Activated CD8-positive, alpha-beta memory T cell treated with anti-CD3 and anti-CD28 coated beads, Interleukin-2, amount 10 ng/mL, durations not matched to agents 7 days and 5 days (primary cell): ENCODE data around the gene DLG1. TPM values are rescaled to one million over a fixed set of nuclear protein-coding genes. Genes with fewer than 3 reads are reported as not detected.

Experiments
- ATAC-seq: fragments of 150-1000 bp; cut with Tn5 transposase; one replicate; pipeline ENCODE4 v1.10.0; 2021; ENCODE audit warnings: moderate library complexity
- CTCF ChIA-PET: fragments of 350-600 bp; sonication (Branson Sonifier 250); formaldehyde crosslinking; loops from one replicate; lab custom pipeline; 2021; ENCODE audit warnings: antibody characterized with exemption; lab: Charles Lee
- DNase-seq: peaks from one replicate; pipeline ENCODE4 v3.0.0-alpha.2; 2020
- H3K27ac Mint-ChIP-seq: one replicate; pipeline ENCODE4 v1.8.0; 2021; ENCODE audit warnings: mild to moderate bottlenecking, mixed read lengths
- H3K27me3 Mint-ChIP-seq: one replicate; pipeline ENCODE4 v1.8.0; 2021; ENCODE audit warnings: mixed read lengths
- H3K36me3 Mint-ChIP-seq: one replicate; pipeline ENCODE4 v1.8.0; 2021; ENCODE audit warnings: mild to moderate bottlenecking, mixed read lengths
- H3K4me1 Mint-ChIP-seq: one replicate; pipeline ENCODE4 v1.8.0; 2021; ENCODE audit warnings: mixed read lengths
- H3K4me3 Mint-ChIP-seq: one replicate; pipeline ENCODE4 v1.8.0; 2021; ENCODE audit warnings: mild to moderate bottlenecking, moderate library complexity, mixed read lengths
- H3K9me3 Mint-ChIP-seq: one replicate; pipeline ENCODE4 v1.8.0; 2022; ENCODE audit warnings: low read depth, mixed read lengths
- total RNA-seq, 2 experiments: library from RNA; stranded (reverse); gene quantifications; one replicate each; pipeline ENCODE4 v1.2.3, GENCODE V29; 2021

Gene DLG1
- total RNA-seq, 2 experiments from 2014 or later, result 62.0 to 80.3 TPM

DNA sequence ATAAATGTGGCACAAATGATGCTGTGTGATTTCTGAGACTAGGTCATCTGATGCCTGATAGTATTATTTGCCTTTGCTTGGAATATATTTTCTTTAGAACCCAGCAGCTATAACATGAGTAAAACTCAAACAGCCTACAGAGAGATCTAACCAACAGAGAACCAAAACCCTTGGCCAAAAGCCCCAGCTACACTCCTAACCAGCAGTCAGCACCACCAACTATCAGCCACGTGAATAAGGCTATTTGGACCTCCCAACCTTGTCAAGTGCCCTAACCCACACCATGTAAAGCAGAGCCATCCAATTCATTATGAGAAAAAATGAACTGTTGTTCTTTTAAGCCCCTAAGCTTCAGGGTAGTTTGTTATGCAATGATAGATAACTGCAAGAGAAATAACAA is 154.2 kb downstream of the DLG1 start:
- Mint-ChIP-seq H3K9me3 (peaks cover 3% of the 10 kb centered on the region), H3K36me3 (peaks cover 30% of the 10 kb centered on the region), H3K4me1 (peaks cover 2% of the 10 kb centered on the region), H3K4me3 (no peak overlapping the region), H3K27ac (no peak overlapping the region), H3K27me3 (no peaks in the 10 kb centered on the region)
- CTCF ChIA-PET, result no interaction called here
- DNase-seq (no peak), ATAC-seq (no peak)

- Mint-ChIP-seq H3K4me1 (no peaks in the 10 kb centered on the region), H3K27ac (no peak overlapping the region), H3K36me3 (peaks cover 44% of the 10 kb centered on the region), H3K27me3 (no peaks in the 10 kb centered on the region), H3K4me3 (no peak overlapping the region), H3K9me3 (peaks cover 11% of the 10 kb centered on the region)
- DNase-seq, result no peak
- CTCF ChIA-PET, result no interaction called here
- no peak for ATAC-seq
Observed at GRCh38 chr3:197139586-197139985, 158.8 kb downstream of the DLG1 start.

DNA sequence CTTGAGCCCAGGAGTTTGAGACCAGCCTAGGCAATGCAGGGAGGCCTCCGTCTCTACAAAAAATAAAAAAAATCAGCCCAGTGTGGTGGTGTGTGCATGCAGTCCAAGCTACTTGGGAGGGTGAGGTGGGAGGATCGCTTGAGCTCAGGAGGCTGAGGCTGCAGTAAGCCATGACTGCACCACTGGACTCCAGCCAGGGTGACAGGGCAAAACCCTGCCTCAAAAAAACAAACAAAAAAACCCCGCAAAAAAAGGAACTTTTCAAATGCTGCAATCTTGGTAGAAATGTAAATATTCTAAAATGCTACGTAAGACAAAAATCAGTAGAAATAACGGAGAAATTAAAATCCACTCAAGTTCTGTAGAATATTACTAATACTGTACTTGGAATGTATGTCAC is 160.7 kb downstream of the DLG1 start:
- peaks cover 14% of the 10 kb centered on the region for H3K9me3 Mint-ChIP-seq
- CTCF ChIA-PET, result no interaction called here
- ATAC-seq (no peak), DNase-seq (no peak)
- H3K27me3 Mint-ChIP-seq, result no peaks in the 10 kb centered on the region
- no peak overlapping the region for H3K27ac Mint-ChIP-seq
- H3K36me3 Mint-ChIP-seq, result peaks cover 55% of the 10 kb centered on the region
- H3K4me1 Mint-ChIP-seq, result peaks cover 3% of the 10 kb centered on the region
- no peak overlapping the region for H3K4me3 Mint-ChIP-seq

DNA sequence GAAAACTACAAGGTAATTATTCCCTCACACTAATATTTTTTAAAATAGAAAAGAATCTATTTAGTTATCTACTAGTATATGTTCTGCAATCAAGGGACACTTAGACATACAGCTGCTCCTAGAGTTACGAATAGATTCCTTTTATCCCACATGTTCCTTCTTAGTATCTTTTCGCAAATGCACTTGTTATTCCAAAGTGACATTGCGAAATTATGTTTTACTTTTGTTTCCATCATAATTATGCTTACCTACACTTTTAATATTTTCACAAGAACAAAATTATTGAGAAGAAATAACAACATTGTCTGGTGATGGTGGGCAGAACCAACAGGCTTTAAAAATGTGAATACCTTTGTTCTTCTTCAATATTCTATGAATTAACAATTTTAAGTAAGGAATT is 161.7 kb downstream of the DLG1 start:
- DNase-seq, result no peak
- Mint-ChIP-seq H3K27ac (no peak overlapping the region), H3K4me3 (no peak overlapping the region), H3K4me1 (peaks cover 3% of the 10 kb centered on the region), H3K36me3 (peaks cover 59% of the 10 kb centered on the region), H3K27me3 (no peaks in the 10 kb centered on the region), H3K9me3 (peaks cover 14% of the 10 kb centered on the region)
- CTCF ChIA-PET, result no interaction called here
- ATAC-seq, result no peak

DNA sequence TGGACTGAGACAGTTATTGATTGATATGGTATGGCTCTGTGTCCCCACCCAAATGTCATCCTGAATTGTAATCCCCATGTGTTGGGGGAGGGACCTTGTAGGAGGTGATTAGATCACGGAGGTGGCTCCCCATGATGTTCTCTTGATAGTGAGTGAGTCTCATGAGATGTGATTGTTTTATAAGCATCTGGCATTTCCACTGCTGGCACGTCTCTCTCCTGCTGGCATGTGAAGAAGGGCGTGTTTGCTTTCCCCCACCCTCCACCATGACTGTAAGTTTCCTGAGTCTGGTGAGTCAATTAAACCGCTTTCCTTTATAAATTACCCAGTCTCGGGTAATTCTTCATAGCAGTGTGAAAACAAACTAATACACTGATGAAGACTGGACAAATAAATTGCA is 163.2 kb downstream of the DLG1 start:
- CTCF ChIA-PET, result no interaction called here
- peaks cover 14% of the 10 kb centered on the region for H3K9me3 Mint-ChIP-seq
- no peak for DNase-seq

DNA sequence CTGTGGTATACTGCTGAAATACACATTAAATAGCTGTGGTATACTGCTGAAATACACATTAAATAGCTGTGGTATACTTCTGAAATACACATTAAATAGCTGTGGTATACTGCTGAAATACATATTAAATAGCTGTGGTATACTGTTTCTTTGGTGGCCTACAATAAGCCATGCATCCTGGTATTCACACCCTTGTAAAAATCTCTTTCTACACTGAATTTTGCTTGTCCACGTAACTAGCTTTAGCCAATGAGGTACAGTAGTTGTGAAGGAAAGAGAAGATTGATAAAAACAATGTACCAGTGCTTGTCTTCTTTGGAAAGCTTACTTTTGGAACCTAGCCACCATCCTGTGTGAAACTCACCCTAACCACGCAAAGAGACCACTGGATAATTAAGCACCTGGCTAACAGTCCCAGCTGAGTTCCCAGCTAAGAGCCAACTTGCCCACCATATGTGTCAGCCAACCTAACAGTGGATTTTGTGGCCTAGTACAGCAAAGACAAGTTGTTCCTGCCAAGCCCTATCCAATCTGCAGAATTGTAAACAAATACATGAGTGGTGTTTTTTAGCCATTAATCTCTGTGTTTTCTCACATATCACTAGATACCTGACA is 165.4 kb downstream of the DLG1 start:
- H3K4me1 Mint-ChIP-seq, result peaks cover 3% of the 10 kb centered on the region
- DNase-seq (no peak), ATAC-seq (no peak)
- no peak overlapping the region for H3K4me3 Mint-ChIP-seq
- H3K9me3 Mint-ChIP-seq, result peaks cover 14% of the 10 kb centered on the region
- peaks cover 62% of the 10 kb centered on the region for H3K36me3 Mint-ChIP-seq
- no peak overlapping the region for H3K27ac Mint-ChIP-seq
- H3K27me3 Mint-ChIP-seq, result no peaks in the 10 kb centered on the region
- CTCF ChIA-PET, result no interaction called here

More for the DNA sequence above, 163.2 kb downstream of the DLG1 start:
- H3K4me1 Mint-ChIP-seq, result peaks cover 3% of the 10 kb centered on the region
- H3K27me3 Mint-ChIP-seq, result no peaks in the 10 kb centered on the region
- peaks cover 60% of the 10 kb centered on the region for H3K36me3 Mint-ChIP-seq
- no peak for ATAC-seq
- H3K27ac Mint-ChIP-seq, result no peak overlapping the region
- no peak overlapping the region for H3K4me3 Mint-ChIP-seq

GRCh38 chr3:197125636-197126035 is 172.8 kb downstream of the DLG1 start:
- Mint-ChIP-seq H3K27me3 (no peaks in the 10 kb centered on the region), H3K27ac (no peak overlapping the region), H3K4me1 (peaks cover 2% of the 10 kb centered on the region), H3K4me3 (no peak overlapping the region), H3K36me3 (peaks cover 25% of the 10 kb centered on the region), H3K9me3 (no peaks in the 10 kb centered on the region)
- DNase-seq (no peak), ATAC-seq (no peak)
- CTCF ChIA-PET, result no interaction called here

- Mint-ChIP-seq H3K4me1 (peaks cover 2% of the 10 kb centered on the region), H3K9me3 (no peaks in the 10 kb centered on the region), H3K27ac (no peak overlapping the region), H3K27me3 (no peaks in the 10 kb centered on the region), H3K4me3 (no peak overlapping the region), H3K36me3 (peaks cover 21% of the 10 kb centered on the region)
- DNase-seq, result no peak
- no peak for ATAC-seq
- CTCF ChIA-PET, result no interaction called here
Observed at GRCh38 chr3:197124713-197125112, 173.7 kb downstream of the DLG1 start.

GRCh38 chr3:197122394-197122793 is 176.0 kb downstream of the DLG1 start:
- no peak for DNase-seq
- peaks cover 10% of the 10 kb centered on the region for H3K36me3 Mint-ChIP-seq
- H3K4me3 Mint-ChIP-seq, result no peak overlapping the region
- H3K4me1 Mint-ChIP-seq, result peaks cover 2% of the 10 kb centered on the region
- H3K9me3 Mint-ChIP-seq, result no peaks in the 10 kb centered on the region
- no peak overlapping the region for H3K27ac Mint-ChIP-seq
- H3K27me3 Mint-ChIP-seq, result no peaks in the 10 kb centered on the region
- CTCF ChIA-PET, result no interaction called here
- ATAC-seq, result no peak

DNA sequence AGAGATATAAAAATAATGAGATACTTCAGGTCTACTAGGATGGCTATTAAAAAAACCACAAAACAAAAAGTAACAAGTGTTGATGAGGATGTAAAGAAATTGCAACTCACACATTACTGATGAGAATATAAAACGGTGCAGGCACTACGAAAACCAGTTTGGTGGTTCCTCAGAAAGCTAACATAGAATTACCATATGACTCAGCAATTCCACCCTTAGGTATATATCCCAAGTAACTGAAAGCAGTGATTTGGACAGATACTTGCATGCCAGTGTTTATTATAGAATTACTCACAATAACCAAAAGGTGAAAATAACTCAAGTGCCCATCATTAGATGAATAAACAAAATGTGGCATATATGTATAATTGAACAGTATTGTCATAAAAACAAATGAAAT is 181.3 kb downstream of the DLG1 start:
- Mint-ChIP-seq H3K36me3 (peaks cover 22% of the 10 kb centered on the region), H3K9me3 (no peaks in the 10 kb centered on the region), H3K27ac (no peak overlapping the region), H3K4me3 (no peak overlapping the region), H3K27me3 (no peaks in the 10 kb centered on the region), H3K4me1 (peaks cover 9% of the 10 kb centered on the region)
- CTCF ChIA-PET, result no interaction called here
- ATAC-seq (no peak), DNase-seq (no peak)

- H3K36me3 Mint-ChIP-seq, result peaks cover 44% of the 10 kb centered on the region
- peaks cover 2% of the 10 kb centered on the region for H3K9me3 Mint-ChIP-seq
- DNase-seq (no peak), ATAC-seq (no peak)
- H3K4me3 Mint-ChIP-seq, result no peak overlapping the region
- H3K27me3 Mint-ChIP-seq, result no peaks in the 10 kb centered on the region
- H3K4me1 Mint-ChIP-seq, result peaks cover 9% of the 10 kb centered on the region
- H3K27ac Mint-ChIP-seq, result no peak overlapping the region
- CTCF ChIA-PET, result interaction anchor here (0.7 to 0.9 kb wide), 2 partner anchors 9 to 52 kb away, joined by 3 to 4 read pairs; no protein-coding TSS in a partner anchor
Observed at GRCh38 chr3:197114007-197114406, 184.4 kb downstream of the DLG1 start.

DNA sequence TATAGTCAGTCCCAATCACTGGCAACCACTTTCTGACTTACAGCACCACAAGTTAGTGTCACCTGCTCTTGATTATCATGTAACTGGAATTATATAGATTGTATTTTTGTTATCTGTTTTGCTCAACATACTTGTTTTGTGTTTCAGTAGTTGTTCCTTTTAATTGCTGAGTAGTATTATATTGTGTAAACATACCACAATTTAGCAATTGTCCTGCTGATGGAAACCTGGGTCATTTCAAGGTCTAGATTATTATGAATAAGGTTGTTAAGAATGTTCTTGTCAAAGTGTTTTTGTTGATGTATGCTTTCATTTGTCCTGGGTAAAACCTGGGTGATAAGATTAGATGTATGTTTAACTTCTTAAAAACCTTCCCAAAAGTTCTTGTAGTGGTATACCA is 186.7 kb downstream of the DLG1 start:
- H3K36me3 Mint-ChIP-seq, result peaks cover 50% of the 10 kb centered on the region
- no peak overlapping the region for H3K4me3 Mint-ChIP-seq
- H3K27ac Mint-ChIP-seq, result no peak overlapping the region
- H3K9me3 Mint-ChIP-seq, result peaks cover 2% of the 10 kb centered on the region
- peaks cover 3% of the 10 kb centered on the region for H3K4me1 Mint-ChIP-seq
- CTCF ChIA-PET, result no interaction called here
- ATAC-seq, result no peak
- DNase-seq, result no peak
- no peaks in the 10 kb centered on the region for H3K27me3 Mint-ChIP-seq

DNA sequence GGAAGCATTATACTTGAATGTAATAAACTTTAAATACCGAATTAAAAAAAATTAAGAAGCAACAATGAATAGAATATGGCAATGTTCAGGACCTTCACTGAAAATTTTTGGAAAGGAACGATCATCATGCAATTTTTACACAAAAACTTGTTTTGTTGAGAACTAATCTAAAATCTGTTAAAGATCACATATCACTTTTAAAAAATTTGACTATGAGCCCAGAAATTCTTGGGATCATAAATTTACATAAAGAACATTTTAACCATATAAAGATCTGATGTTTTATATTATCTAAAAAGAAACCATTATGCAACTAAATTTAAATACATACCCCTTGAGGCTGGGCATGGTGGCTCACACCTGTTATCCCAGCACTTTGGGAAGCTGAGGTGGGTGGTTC is 192.6 kb downstream of the DLG1 start:
- Mint-ChIP-seq H3K36me3 (peaks cover 25% of the 10 kb centered on the region), H3K27ac (no peak overlapping the region), H3K27me3 (no peaks in the 10 kb centered on the region), H3K9me3 (peaks cover 2% of the 10 kb centered on the region), H3K4me3 (no peak overlapping the region), H3K4me1 (no peaks in the 10 kb centered on the region)
- DNase-seq (no peak), ATAC-seq (no peak)
- CTCF ChIA-PET, result no interaction called here

- CTCF ChIA-PET, result interaction anchor here (1.1 kb wide), 1 partner anchor 9 kb away, joined by 3 read pairs; no protein-coding TSS in a partner anchor
- H3K36me3 Mint-ChIP-seq, result peaks cover 14% of the 10 kb centered on the region
- ATAC-seq (no peak), DNase-seq (no peak)
- no peaks in the 10 kb centered on the region for H3K4me1 Mint-ChIP-seq
- H3K27me3 Mint-ChIP-seq, result no peaks in the 10 kb centered on the region
- no peak overlapping the region for H3K4me3 Mint-ChIP-seq
- H3K27ac Mint-ChIP-seq, result no peak overlapping the region
- no peaks in the 10 kb centered on the region for H3K9me3 Mint-ChIP-seq
Observed at GRCh38 chr3:197104738-197105137, 193.7 kb downstream of the DLG1 start.
